ENCODE data around the gene DSC3.

DSC3 gene

GRCh38 chr18:31046916-31047315 lies 4.4 kb upstream of the DSC3 start:
- H3K9ac ChIP-seq (ENCODE audit: low read length) = no peak overlapping the region
- H2BK5ac ChIP-seq (ENCODE audit: low read length) = no peak overlapping the region
- peaks cover 8% of the 10 kb centered on the region for H3K27me3 ChIP-seq (ENCODE audit: insufficient read depth, low read length, poor library complexity)
- H3K4me2 ChIP-seq (ENCODE audit: low read length) = no peak overlapping the region
- H3K4me3 ChIP-seq (ENCODE audit: low read length) = no peak overlapping the region
- H3K27ac ChIP-seq (ENCODE audit: low read depth, low read length) = no peak overlapping the region
- H3K23ac ChIP-seq (ENCODE audit: low read length) = no peak overlapping the region
- H3K18ac ChIP-seq (ENCODE audit: low read length) = no peak overlapping the region
- no peaks in the 10 kb centered on the region for H3K79me2 ChIP-seq (ENCODE audit: control insufficient read depth, insufficient read depth, low read length)
- H3K36me3 ChIP-seq (ENCODE audit: control insufficient read depth, insufficient read depth, low read length) = no peaks in the 10 kb centered on the region
- H4K5ac ChIP-seq (ENCODE audit: low read length) = no peak overlapping the region
- no peak overlapping the region for H2BK15ac ChIP-seq (replicated peaks; ENCODE audit: low read depth)
- no peak overlapping the region for H2AK5ac ChIP-seq (ENCODE audit: low read length)
- no peaks in the 10 kb centered on the region for H3K4me1 ChIP-seq (ENCODE audit: control insufficient read depth, low read depth, low read length)
- no peak overlapping the region for H4K8ac ChIP-seq (ENCODE audit: low read depth, low read length)
- H3K4ac ChIP-seq (ENCODE audit: low read depth, low read length) = no peak overlapping the region
- no peak overlapping the region for H3K56ac ChIP-seq (ENCODE audit: low read length)
- no peaks in the 10 kb centered on the region for H3K79me1 ChIP-seq (ENCODE audit: low read length)
- no peak for DNase-seq
- H2BK120ac ChIP-seq (ENCODE audit: low read depth, low read length) = no peak overlapping the region

GRCh38 chr18:31045599-31045998 lies 3.1 kb upstream of the DSC3 start:
- H3K23ac ChIP-seq (ENCODE audit: low read length) = no peak overlapping the region
- no peak overlapping the region for H4K8ac ChIP-seq (ENCODE audit: low read depth, low read length)
- DNase-seq = no peak
- no peaks in the 10 kb centered on the region for H3K36me3 ChIP-seq (ENCODE audit: control insufficient read depth, insufficient read depth, low read length)
- H3K4me1 ChIP-seq (ENCODE audit: control insufficient read depth, low read depth, low read length) = peaks cover 2% of the 10 kb centered on the region
- H4K5ac ChIP-seq (ENCODE audit: low read length) = no peak overlapping the region
- no peak overlapping the region for H2BK15ac ChIP-seq (replicated peaks; ENCODE audit: low read depth)
- H3K4me3 ChIP-seq (ENCODE audit: low read length) = no peak overlapping the region
- no peak overlapping the region for H3K18ac ChIP-seq (ENCODE audit: low read length)
- H3K9ac ChIP-seq (ENCODE audit: low read length) = no peak overlapping the region
- no peaks in the 10 kb centered on the region for H3K79me2 ChIP-seq (ENCODE audit: control insufficient read depth, insufficient read depth, low read length)
- H3K56ac ChIP-seq (ENCODE audit: low read length) = no peak overlapping the region
- H3K4me2 ChIP-seq (ENCODE audit: low read length) = no peak overlapping the region
- no peak overlapping the region for H3K27ac ChIP-seq (ENCODE audit: low read depth, low read length)
- H2BK5ac ChIP-seq (ENCODE audit: low read length) = no peak overlapping the region
- WGBS (ENCODE audit: extremely low coverage, insufficient coverage, low lambda C conversion rate) = no CpG with 5 or more reads among the region's 6 CpGs
- no peak overlapping the region for H3K4ac ChIP-seq (ENCODE audit: low read depth, low read length)
- H3K27me3 ChIP-seq (ENCODE audit: insufficient read depth, low read length, poor library complexity) = peaks cover 15% of the 10 kb centered on the region
- no peaks in the 10 kb centered on the region for H3K79me1 ChIP-seq (ENCODE audit: low read length)
- no peak overlapping the region for H2BK120ac ChIP-seq (ENCODE audit: low read depth, low read length)
- H2AK5ac ChIP-seq (ENCODE audit: low read length) = no peak overlapping the region

- Histone ChIP-seq H3K56ac (ENCODE audit: low read length) (no peak overlapping the region), H3K79me2 (ENCODE audit: control insufficient read depth, insufficient read depth, low read length) (no peaks in the 10 kb centered on the region), H2BK15ac (replicated peaks; ENCODE audit: low read depth) (no peak overlapping the region), H3K4ac (ENCODE audit: low read depth, low read length) (no peak overlapping the region), H3K79me1 (ENCODE audit: low read length) (no peaks in the 10 kb centered on the region), H4K8ac (ENCODE audit: low read depth, low read length) (no peak overlapping the region), H3K18ac (ENCODE audit: low read length) (no peak overlapping the region), H2BK5ac (ENCODE audit: low read length) (no peak overlapping the region), H4K5ac (ENCODE audit: low read length) (no peak overlapping the region), H3K23ac (ENCODE audit: low read length) (no peak overlapping the region), H3K27ac (ENCODE audit: low read depth, low read length) (no peak overlapping the region), H2BK120ac (ENCODE audit: low read depth, low read length) (no peak overlapping the region), H3K4me1 (ENCODE audit: control insufficient read depth, low read depth, low read length) (peaks cover 2% of the 10 kb centered on the region), H3K4me3 (ENCODE audit: low read length) (no peak overlapping the region), H2AK5ac (ENCODE audit: low read length) (no peak overlapping the region), H3K27me3 (ENCODE audit: insufficient read depth, low read length, poor library complexity) (peaks cover 17% of the 10 kb centered on the region), H3K36me3 (ENCODE audit: control insufficient read depth, insufficient read depth, low read length) (no peaks in the 10 kb centered on the region), H3K4me2 (ENCODE audit: low read length) (no peak overlapping the region), H3K9ac (ENCODE audit: low read length) (no peak overlapping the region)
- DNase-seq = no peak
- no CpG with 5 or more reads among the region's 3 CpGs for WGBS (ENCODE audit: extremely low coverage, insufficient coverage, low lambda C conversion rate)
These were observed 2.4 kb upstream of the DSC3 start for GRCh38 chr18:31044926-31045325.

GRCh38 chr18:31043709-31044108 lies 1.2 kb upstream of the DSC3 start:
- Histone ChIP-seq H3K56ac (ENCODE audit: low read length) (no peak overlapping the region), H3K4me3 (ENCODE audit: low read length) (no peak overlapping the region), H3K27ac (ENCODE audit: low read depth, low read length) (no peak overlapping the region), H3K4me2 (ENCODE audit: low read length) (no peak overlapping the region), H3K4ac (ENCODE audit: low read depth, low read length) (no peak overlapping the region), H3K79me1 (ENCODE audit: low read length) (no peaks in the 10 kb centered on the region), H2BK120ac (ENCODE audit: low read depth, low read length) (no peak overlapping the region), H3K18ac (ENCODE audit: low read length) (no peak overlapping the region), H3K36me3 (ENCODE audit: control insufficient read depth, insufficient read depth, low read length) (no peaks in the 10 kb centered on the region), H2BK5ac (ENCODE audit: low read length) (no peak overlapping the region), H4K8ac (ENCODE audit: low read depth, low read length) (no peak overlapping the region), H2BK15ac (replicated peaks; ENCODE audit: low read depth) (no peak overlapping the region), H2AK5ac (ENCODE audit: low read length) (no peak overlapping the region), H3K79me2 (ENCODE audit: control insufficient read depth, insufficient read depth, low read length) (no peaks in the 10 kb centered on the region), H4K5ac (ENCODE audit: low read length) (no peak overlapping the region), H3K9ac (ENCODE audit: low read length) (no peak overlapping the region), H3K27me3 (ENCODE audit: insufficient read depth, low read length, poor library complexity) (peaks cover 17% of the 10 kb centered on the region), H3K23ac (ENCODE audit: low read length) (no peak overlapping the region), H3K4me1 (ENCODE audit: control insufficient read depth, low read depth, low read length) (peaks cover 2% of the 10 kb centered on the region)
- no peak for DNase-seq
- no CpG with 5 or more reads among the region's 7 CpGs for WGBS (ENCODE audit: extremely low coverage, insufficient coverage, low lambda C conversion rate)

- no peak overlapping the region for H2BK120ac ChIP-seq (ENCODE audit: low read depth, low read length)
- no peak overlapping the region for H3K27ac ChIP-seq (ENCODE audit: low read depth, low read length)
- H3K9ac ChIP-seq (ENCODE audit: low read length) = peak overlapping the region; percentile 67
- H3K56ac ChIP-seq (ENCODE audit: low read length) = peak overlapping the region; percentile 83
- H2AK5ac ChIP-seq (ENCODE audit: low read length) = no peak overlapping the region
- H3K79me1 ChIP-seq (ENCODE audit: low read length) = no peaks in the 10 kb centered on the region
- DNase-seq = no peak
- H3K18ac ChIP-seq (ENCODE audit: low read length) = no peak overlapping the region
- no peak overlapping the region for H3K4ac ChIP-seq (ENCODE audit: low read depth, low read length)
- H4K5ac ChIP-seq (ENCODE audit: low read length) = no peak overlapping the region
- peaks cover 17% of the 10 kb centered on the region for H3K27me3 ChIP-seq (ENCODE audit: insufficient read depth, low read length, poor library complexity)
- no peaks in the 10 kb centered on the region for H3K36me3 ChIP-seq (ENCODE audit: control insufficient read depth, insufficient read depth, low read length)
- no peak overlapping the region for H2BK5ac ChIP-seq (ENCODE audit: low read length)
- no peak overlapping the region for H2BK15ac ChIP-seq (replicated peaks; ENCODE audit: low read depth)
- peaks cover 2% of the 10 kb centered on the region for H3K4me1 ChIP-seq (ENCODE audit: control insufficient read depth, low read depth, low read length)
- no peak overlapping the region for H4K8ac ChIP-seq (ENCODE audit: low read depth, low read length)
- no peak overlapping the region for H3K23ac ChIP-seq (ENCODE audit: low read length)
- no CpG with 5 or more reads among the region's 17 CpGs for WGBS (ENCODE audit: extremely low coverage, insufficient coverage, low lambda C conversion rate)
- H3K79me2 ChIP-seq (ENCODE audit: control insufficient read depth, insufficient read depth, low read length) = no peaks in the 10 kb centered on the region
- H3K4me2 ChIP-seq (ENCODE audit: low read length) = peak overlapping the region; percentile 92
- peak overlapping the region; percentile 40 for H3K4me3 ChIP-seq (ENCODE audit: low read length)
These were observed 497 bp downstream of the DSC3 start for GRCh38 chr18:31042084-31042405.

GRCh38 chr18:31041271-31042083 lies 1.1 kb downstream of the DSC3 start:
- no peak overlapping the region for H2BK120ac ChIP-seq (ENCODE audit: low read depth, low read length)
- H3K27me3 ChIP-seq (ENCODE audit: insufficient read depth, low read length, poor library complexity) = peaks cover 17% of the 10 kb centered on the region
- no peaks in the 10 kb centered on the region for H3K36me3 ChIP-seq (ENCODE audit: control insufficient read depth, insufficient read depth, low read length)
- H3K4me1 ChIP-seq (ENCODE audit: control insufficient read depth, low read depth, low read length) = peaks cover 2% of the 10 kb centered on the region
- no CpG with 5 or more reads among the region's 52 CpGs for WGBS (ENCODE audit: extremely low coverage, insufficient coverage, low lambda C conversion rate)
- peak overlapping the region; percentile 92 for H3K4me2 ChIP-seq (ENCODE audit: low read length)
- H4K8ac ChIP-seq (ENCODE audit: low read depth, low read length) = no peak overlapping the region
- peak overlapping the region; percentile 12 for H3K56ac ChIP-seq (ENCODE audit: low read length)
- H2BK5ac ChIP-seq (ENCODE audit: low read length) = no peak overlapping the region
- peak; percentile 43 for DNase-seq
- H3K9ac ChIP-seq (ENCODE audit: low read length) = peak overlapping the region; percentile 34
- no peak overlapping the region for H2AK5ac ChIP-seq (ENCODE audit: low read length)
- no peak overlapping the region for H3K18ac ChIP-seq (ENCODE audit: low read length)
- no peak overlapping the region for H4K5ac ChIP-seq (ENCODE audit: low read length)
- no peak overlapping the region for H3K27ac ChIP-seq (ENCODE audit: low read depth, low read length)
- H3K79me2 ChIP-seq (ENCODE audit: control insufficient read depth, insufficient read depth, low read length) = no peaks in the 10 kb centered on the region
- no peak overlapping the region for H3K23ac ChIP-seq (ENCODE audit: low read length)
- H2BK15ac ChIP-seq (replicated peaks; ENCODE audit: low read depth) = no peak overlapping the region
- H3K79me1 ChIP-seq (ENCODE audit: low read length) = no peaks in the 10 kb centered on the region
- H3K4me3 ChIP-seq (ENCODE audit: low read length) = peak overlapping the region; percentile 22
- H3K4ac ChIP-seq (ENCODE audit: low read depth, low read length) = no peak overlapping the region
